ENCODE data around the gene TCP11X2. TPM values are rescaled to one million over a fixed set of nuclear protein-coding genes. Genes with fewer than 3 reads are reported as not detected.

Gene TCP11X2
- total and polyA plus RNA-seq, 11 donors, result not detected

Other genes with a start within 250 kb of the TCP11X2 start
- not detected for gene NXF2, start 224.6 kb downstream of the TCP11X2 start, total RNA-seq
- gene NXF2, start 224.6 kb downstream of the TCP11X2 start, polyA plus RNA-seq, result not detected
- not detected for gene NXF2B, start 31.8 kb downstream of the TCP11X2 start, total RNA-seq
- gene NXF2B, start 31.8 kb downstream of the TCP11X2 start, polyA plus RNA-seq, result not detected
- gene TMSB15A, start 44.9 kb upstream of the TCP11X2 start, total RNA-seq, result 1 to 10 TPM in 1 of 9 donors, under 1 TPM in 2, not detected in 6; 0.66 to 1.3 (median 0.79) TPM
- gene TMSB15A, start 44.9 kb upstream of the TCP11X2 start, polyA plus RNA-seq, result under 1 TPM; 0.12 to 0.34 TPM
- 1 to 10 TPM; 3.0 to 7.6 (median 5.5) TPM for gene ARMCX5, start 127.7 kb upstream of the TCP11X2 start, total RNA-seq
- gene ARMCX5, start 127.7 kb upstream of the TCP11X2 start, polyA plus RNA-seq, result 10 to 100 TPM in 1 of 2 donors, 1 to 10 TPM in 1; 1.7 to 10.5 TPM
- 1 to 10 TPM; 2.2 to 9.7 (median 7.3) TPM for gene GPRASP1, start 179.7 kb upstream of the TCP11X2 start, total RNA-seq
- gene GPRASP1, start 179.7 kb upstream of the TCP11X2 start, polyA plus RNA-seq, result 1 to 10 TPM; 1.4 to 4.0 TPM
- gene GPRASP2, start 240.6 kb upstream of the TCP11X2 start, total RNA-seq, result 10 to 100 TPM in 7 of 9 donors, 1 to 10 TPM in 2; 7.5 to 19.6 (median 14.2) TPM
- 1 to 10 TPM; 4.3 to 7.7 TPM for gene GPRASP2, start 240.6 kb upstream of the TCP11X2 start, polyA plus RNA-seq
- 1 to 10 TPM; 3.1 to 9.6 (median 5.4) TPM for gene GPRASP3, start 248.9 kb upstream of the TCP11X2 start, total RNA-seq
- gene GPRASP3, start 248.9 kb upstream of the TCP11X2 start, polyA plus RNA-seq, result 1 to 10 TPM; 1.1 to 2.3 TPM

Data from heart left ventricle (tissue), 11 donors.